Upper lobe of left lung (tissue), 6 donors: ENCODE results near the gene TAMALIN. TPM values are rescaled to one million over a fixed set of nuclear protein-coding genes. Genes with fewer than 3 reads are reported as not detected.

Experiments used
- ATAC-seq, 2 donors: fragments of 200-7000 bp; cut with Tn5 transposase; one replicate each; pipeline ENCODE4 v1.9.1; 2022; ENCODE audit warnings: mild to moderate bottlenecking in 2 of 2, moderate library complexity in 2 of 2; ENCODE audit not compliant: low FRiP score in 2 of 2
- DNase-seq, 2 donors: peaks; one replicate each; pipeline ENCODE4 v3.0.0-alpha.2; 2019 to 2020
- H3K27ac ChIP-seq, 4 donors: fragments of 200-600 bp; sonication (generic); one replicate each; pipeline ENCODE4 v1.5.1; 2016 to 2019
- H3K27me3 ChIP-seq, 4 donors: fragments of 200-600 bp; sonication (generic); one replicate each; pipeline ENCODE4 v1.5.1; 2017 to 2019
- H3K36me3 ChIP-seq, 4 donors: fragments of 200-600 bp; sonication (generic); one replicate each; pipeline ENCODE4 v1.5.1; 2016 to 2019
- H3K4me1 ChIP-seq, 4 donors: fragments of 200-600 bp; sonication (generic); one replicate each; pipeline ENCODE4 v1.5.1; 2018 to 2019
- H3K4me3 ChIP-seq, 4 donors: fragments of 200-600 bp; sonication (generic); one replicate each; pipeline ENCODE4 v1.5.1; 2017 to 2019; ENCODE audit warnings: mild to moderate bottlenecking in 2 of 4, moderate library complexity in 1 of 4
- H3K9me3 ChIP-seq, 4 donors: fragments of 200-600 bp; sonication (generic); one replicate each; pipeline ENCODE4 v1.5.1; 2018 to 2019
- CTCF ChIP-seq, 6 experiments: fragments of 450-650 bp in 4 of 6; fragments of 200-600 bp in 2 of 6; sonication (generic) in 2 of 6; IDR thresholded peaks; one replicate each; pipeline ENCODE4 v1.5.1; 2016 to 2019; ENCODE audit warnings: antibody characterized with exemption in 6 of 6
- EP300 ChIP-seq, 4 donors: sonication (generic); formaldehyde crosslinking; IDR thresholded peaks; one replicate each; pipeline ENCODE4 v1.5.1; 2017; ENCODE audit warnings: antibody characterized with exemption in 4 of 4, control low read depth in 2 of 4
- POLR2A ChIP-seq, 4 donors: fragments of 450-650 bp; IDR thresholded peaks; one replicate each; pipeline ENCODE4 v1.5.1; 2016 to 2017; ENCODE audit warnings: antibody characterized with exemption in 4 of 4, mild to moderate bottlenecking in 2 of 4
- POLR2AphosphoS5 ChIP-seq, 2 donors: sonication (generic); formaldehyde crosslinking; IDR thresholded peaks; one replicate each; pipeline ENCODE4 v1.5.1; 2017; ENCODE audit warnings: antibody characterized with exemption in 2 of 2
- WGBS, 2 donors: methylation state at CpG; one replicate each; pipeline ENCODE4 v1.1.5; 2017 to 2018; 5-methylcytosine and 5-hydroxymethylcytosine counted together
- total RNA-seq, 6 donors: library from RNA; depleted of rRNA in 4 of 6; stranded (reverse); fragments of >200 nt in 4 of 6; gene quantifications; one replicate each; pipeline versions ENCODE4 v1.1.0 to v1.2.1, GENCODE V29; 2016 to 2021
- donor health status: DM: no; HTN: no; CAD: no; lungs with moderate emphysema.
- donor health status: DM: no; HTN: yes; CAD: no; lungs with severe emphysema.

The TAMALIN gene
- total RNA-seq, 6 donors from 2014 or later = 52.3 to 170 (median 73.7) TPM

- peaks cover 9 to 52% (median 39%) of the 10 kb centered on the region in 4 donors for H3K36me3 ChIP-seq
- H3K9me3 ChIP-seq = no peaks in the 10 kb centered on the region
- no peaks in the 10 kb centered on the region for H3K27me3 ChIP-seq
- peak overlapping the region; percentile 38 to 99 (median 94) for H3K27ac ChIP-seq
- peaks cover 22 to 39% (median 29%) of the 10 kb centered on the region in 4 donors for H3K4me1 ChIP-seq
- 57 to 60% methylated on average over 4 to 7 of the region's 7 CpGs for WGBS, 2 donors
- no peak for ATAC-seq
- TF ChIP-seq POLR2A (IDR thresholded peaks at IDR 0.05) = peak in 2 of 4 donors; percentile 14 to 19
- no peak for TF ChIP-seq EP300 (IDR thresholded peaks at IDR 0.05)
- peak; percentile 20 to 23 for TF ChIP-seq POLR2AphosphoS5 (IDR thresholded peaks at IDR 0.05)
- TF ChIP-seq CTCF (IDR thresholded peaks at IDR 0.05) = no peak
- peak in 1 of 2 donors; percentile 63 for DNase-seq
- H3K4me3 ChIP-seq = peak overlapping the region; percentile 49 to 87 (median 61)
These were observed 45.9 kb downstream of the TAMALIN start for GRCh38 chr12:52052468-52053186.

GRCh38 chr12:52053536-52054209, 46.9 kb downstream of the TAMALIN start:
- 87 to 93% methylated on average over 7 of the region's 9 CpGs for WGBS, 2 donors
- Histone ChIP-seq H3K9me3 (no peaks in the 10 kb centered on the region), H3K36me3 (peaks cover 12 to 62% (median 46%) of the 10 kb centered on the region in 4 donors), H3K27ac (peak overlapping the region in 2 of 4 donors; percentile 94 to 99), H3K27me3 (no peaks in the 10 kb centered on the region), H3K4me3 (peak overlapping the region; percentile 19 to 87 (median 61)), H3K4me1 (peaks cover 22 to 43% (median 30%) of the 10 kb centered on the region in 4 donors)
- no peak for TF ChIP-seq CTCF (IDR thresholded peaks at IDR 0.05)
- no peak for TF ChIP-seq EP300 (IDR thresholded peaks at IDR 0.05)
- TF ChIP-seq POLR2AphosphoS5 (IDR thresholded peaks at IDR 0.05) = peak in 1 of 2 donors; percentile 18
- DNase-seq (peak in 1 of 2 donors; percentile 82), ATAC-seq (no peak)

- H3K4me3 ChIP-seq = peak overlapping the region in 2 of 4 donors; percentile 62 to 87
- H3K9me3 ChIP-seq = no peaks in the 10 kb centered on the region
- no peaks in the 10 kb centered on the region for H3K27me3 ChIP-seq
- peaks cover 12 to 69% (median 52%) of the 10 kb centered on the region in 4 donors for H3K36me3 ChIP-seq
- 93 to 95% methylated on average over 17 to 21 of the region's 21 CpGs for WGBS, 2 donors
- peak in 1 of 2 donors; percentile 88 for DNase-seq
- H3K27ac ChIP-seq = peak overlapping the region in 2 of 4 donors; percentile 94 to 99
- H3K4me1 ChIP-seq = peaks cover 22 to 46% (median 31%) of the 10 kb centered on the region in 4 donors
- no peak for ATAC-seq
- TF ChIP-seq POLR2AphosphoS5 (IDR thresholded peaks at IDR 0.05) (peak in 1 of 2 donors; percentile 17), EP300 (IDR thresholded peaks at IDR 0.05) (no peak)
These were observed 47.6 kb downstream of the TAMALIN start for GRCh38 chr12:52054231-52054832.

GRCh38 chr12:52054833-52055730, 48.3 kb downstream of the TAMALIN start:
- Histone ChIP-seq H3K4me3 (peak overlapping the region in 1 of 4 donors; percentile 87), H3K27me3 (no peaks in the 10 kb centered on the region), H3K9me3 (no peaks in the 10 kb centered on the region), H3K4me1 (peaks cover 17 to 38% (median 24%) of the 10 kb centered on the region in 4 donors), H3K36me3 (peaks cover 12 to 76% (median 55%) of the 10 kb centered on the region in 4 donors), H3K27ac (no peak overlapping the region)
- 93 to 94% methylated on average over 9 to 21 of the region's 21 CpGs for WGBS, 2 donors
- ATAC-seq (no peak), DNase-seq (no peak)
- TF ChIP-seq POLR2AphosphoS5 (IDR thresholded peaks at IDR 0.05) = peak in 1 of 2 donors; percentile 38
- TF ChIP-seq POLR2A (IDR thresholded peaks at IDR 0.05) = no peak
- no peak for TF ChIP-seq EP300 (IDR thresholded peaks at IDR 0.05)
- TF ChIP-seq CTCF (IDR thresholded peaks at IDR 0.05) = no peak
